ENCODE results near the gene MPLKIP. TPM values are rescaled to one million over a fixed set of nuclear protein-coding genes. Genes with fewer than 3 reads are reported as not detected.

MPLKIP gene
- total RNA-seq, 1 experiment from 2014 or later: 49.4 TPM

DNA sequence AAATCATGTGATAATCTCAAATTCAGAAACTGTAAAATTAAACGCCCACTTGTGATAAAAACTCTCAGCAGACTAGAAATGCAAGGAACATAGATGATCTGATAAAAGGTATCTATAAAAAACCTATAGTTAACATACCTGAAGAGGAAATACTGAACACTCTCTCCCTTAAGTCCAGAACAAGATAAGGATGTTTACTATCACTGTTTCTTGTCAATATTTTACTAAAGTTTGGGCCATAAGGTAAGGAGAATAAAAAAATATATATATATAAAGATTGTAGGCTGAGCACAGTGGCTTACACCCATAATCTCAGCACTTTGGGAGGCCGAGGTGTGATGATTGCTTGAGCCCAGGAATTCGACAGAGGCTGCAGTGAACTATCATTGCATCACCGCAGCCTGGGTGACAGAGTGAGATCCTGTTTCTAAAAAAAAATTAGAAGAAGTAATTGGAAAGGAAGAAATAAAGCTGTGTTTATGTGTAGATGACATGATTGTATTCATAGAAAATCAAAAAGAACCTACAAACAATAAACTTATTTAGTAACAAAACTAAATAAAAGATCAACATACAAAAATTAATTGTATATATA, 28.4 kb downstream of the MPLKIP start:
- ChIA-PET RAD21 (ENCODE audit: low non-redundant PET in 1 of 2, low total read pairs in 2 of 2, uncharacterized antibody in 2 of 2, unreplicated experiment in 2 of 2) (no interaction called here), POLR2A (no interaction called here), CTCF (no interaction called here)
- H3K27me3 ChIP-seq (ENCODE audit: insufficient read depth, low read length): no peaks in the 10 kb centered on the region
- no TSS peak for BruUV-seq (replicated peaks)
- no peak overlapping the region for H3K27ac ChIP-seq (ENCODE audit: low read depth, low read length)
- TF ChIP-seq, protein P1, sequence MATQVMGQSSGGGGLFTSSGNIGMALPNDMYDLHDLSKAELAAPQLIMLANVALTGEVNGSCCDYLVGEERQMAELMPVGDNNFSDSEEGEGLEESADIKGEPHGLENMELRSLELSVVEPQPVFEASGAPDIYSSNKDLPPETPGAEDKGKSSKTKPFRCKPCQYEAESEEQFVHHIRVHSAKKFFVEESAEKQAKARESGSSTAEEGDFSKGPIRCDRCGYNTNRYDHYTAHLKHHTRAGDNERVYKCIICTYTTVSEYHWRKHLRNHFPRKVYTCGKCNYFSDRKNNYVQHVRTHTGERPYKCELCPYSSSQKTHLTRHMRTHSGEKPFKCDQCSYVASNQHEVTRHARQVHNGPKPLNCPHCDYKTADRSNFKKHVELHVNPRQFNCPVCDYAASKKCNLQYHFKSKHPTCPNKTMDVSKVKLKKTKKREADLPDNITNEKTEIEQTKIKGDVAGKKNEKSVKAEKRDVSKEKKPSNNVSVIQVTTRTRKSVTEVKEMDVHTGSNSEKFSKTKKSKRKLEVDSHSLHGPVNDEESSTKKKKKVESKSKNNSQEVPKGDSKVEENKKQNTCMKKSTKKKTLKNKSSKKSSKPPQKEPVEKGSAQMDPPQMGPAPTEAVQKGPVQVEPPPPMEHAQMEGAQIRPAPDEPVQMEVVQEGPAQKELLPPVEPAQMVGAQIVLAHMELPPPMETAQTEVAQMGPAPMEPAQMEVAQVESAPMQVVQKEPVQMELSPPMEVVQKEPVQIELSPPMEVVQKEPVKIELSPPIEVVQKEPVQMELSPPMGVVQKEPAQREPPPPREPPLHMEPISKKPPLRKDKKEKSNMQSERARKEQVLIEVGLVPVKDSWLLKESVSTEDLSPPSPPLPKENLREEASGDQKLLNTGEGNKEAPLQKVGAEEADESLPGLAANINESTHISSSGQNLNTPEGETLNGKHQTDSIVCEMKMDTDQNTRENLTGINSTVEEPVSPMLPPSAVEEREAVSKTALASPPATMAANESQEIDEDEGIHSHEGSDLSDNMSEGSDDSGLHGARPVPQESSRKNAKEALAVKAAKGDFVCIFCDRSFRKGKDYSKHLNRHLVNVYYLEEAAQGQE (IDR thresholded peaks at IDR 0.05; ENCODE audit: low read depth): no peak
- no peak for TF ChIP-seq EZH2phosphoT487 (IDR thresholded peaks at IDR 0.05; ENCODE audit: borderline replicate concordance)
- no peak for TF ChIP-seq ELF1 (IDR thresholded peaks at IDR 0.05; ENCODE audit: borderline replicate concordance, low read depth)
- no peak for TF ChIP-seq SP1 (IDR thresholded peaks at IDR 0.05; ENCODE audit: low read depth)
- TF ChIP-seq POLR2A (IDR thresholded peaks at IDR 0.05; ENCODE audit: borderline replicate concordance, extremely low read depth, insufficient read depth, insufficient read length): no peak
- no peak for TF ChIP-seq EZH2 (IDR thresholded peaks at IDR 0.05)
- TF ChIP-seq CEBPB (IDR thresholded peaks at IDR 0.05; ENCODE audit: low read depth): no peak
- no peak for TF ChIP-seq ZFX (IDR thresholded peaks at IDR 0.05)
- TF ChIP-seq CBX3 (IDR thresholded peaks at IDR 0.05; ENCODE audit: low read depth): no peak
- TF ChIP-seq YY1 (IDR thresholded peaks at IDR 0.05; ENCODE audit: extremely low read depth, insufficient replicate concordance, low read depth, low read length): no peak
- no peak for TF ChIP-seq TCF7L2 (IDR thresholded peaks at IDR 0.05; ENCODE audit: borderline replicate concordance, extremely low read depth, insufficient read depth, insufficient read length)
- TF ChIP-seq, protein P2, sequence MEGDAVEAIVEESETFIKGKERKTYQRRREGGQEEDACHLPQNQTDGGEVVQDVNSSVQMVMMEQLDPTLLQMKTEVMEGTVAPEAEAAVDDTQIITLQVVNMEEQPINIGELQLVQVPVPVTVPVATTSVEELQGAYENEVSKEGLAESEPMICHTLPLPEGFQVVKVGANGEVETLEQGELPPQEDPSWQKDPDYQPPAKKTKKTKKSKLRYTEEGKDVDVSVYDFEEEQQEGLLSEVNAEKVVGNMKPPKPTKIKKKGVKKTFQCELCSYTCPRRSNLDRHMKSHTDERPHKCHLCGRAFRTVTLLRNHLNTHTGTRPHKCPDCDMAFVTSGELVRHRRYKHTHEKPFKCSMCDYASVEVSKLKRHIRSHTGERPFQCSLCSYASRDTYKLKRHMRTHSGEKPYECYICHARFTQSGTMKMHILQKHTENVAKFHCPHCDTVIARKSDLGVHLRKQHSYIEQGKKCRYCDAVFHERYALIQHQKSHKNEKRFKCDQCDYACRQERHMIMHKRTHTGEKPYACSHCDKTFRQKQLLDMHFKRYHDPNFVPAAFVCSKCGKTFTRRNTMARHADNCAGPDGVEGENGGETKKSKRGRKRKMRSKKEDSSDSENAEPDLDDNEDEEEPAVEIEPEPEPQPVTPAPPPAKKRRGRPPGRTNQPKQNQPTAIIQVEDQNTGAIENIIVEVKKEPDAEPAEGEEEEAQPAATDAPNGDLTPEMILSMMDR (IDR thresholded peaks at IDR 0.05 in 2 of 3, conservative IDR thresholded peaks at IDR 0.05 in 1 of 3; ENCODE audit: borderline replicate concordance in 1 of 3, insufficient read depth in 1 of 3, low read depth in 2 of 3, low read length in 2 of 3): no peak
- no peak for TF ChIP-seq EGR1 (IDR thresholded peaks at IDR 0.05; ENCODE audit: low read depth)
- TF ChIP-seq RAD21 (IDR thresholded peaks at IDR 0.05; ENCODE audit: low read depth): no peak
- no peaks in the 10 kb centered on the region for H3K36me3 ChIP-seq (ENCODE audit: control insufficient read depth in 1 of 2, insufficient read depth in 2 of 2, low read length in 2 of 2)
- H3K9me2 ChIP-seq (ENCODE audit: insufficient read depth): no peaks in the 10 kb centered on the region
- no peak for ATAC-seq
- no peak for DNase-seq (ENCODE audit: low read depth, low spot score)
- no peaks in the 10 kb centered on the region for H3K4me1 ChIP-seq (ENCODE audit: control insufficient read depth in 1 of 2, insufficient read depth in 2 of 2, low read length in 2 of 2)
- no peak overlapping the region for H2AFZ ChIP-seq (ENCODE audit: low read depth, low read length, poor library complexity, severe bottlenecking)
- no peak overlapping the region for H3K4me3 ChIP-seq (replicated peaks in 1 of 2; ENCODE audit: low read depth in 1 of 2, low read length in 2 of 2)
- H3K4me2 ChIP-seq (ENCODE audit: low read length): no peak overlapping the region
- H3K9me3 ChIP-seq (ENCODE audit: control insufficient read depth in 1 of 2, insufficient read depth in 1 of 2, low read depth in 1 of 2, low read length in 2 of 2): no peaks in the 10 kb centered on the region
- no peaks in the 10 kb centered on the region for H3K79me2 ChIP-seq (ENCODE audit: insufficient read depth, low read length)
- no peaks in the 10 kb centered on the region for H4K20me1 ChIP-seq (ENCODE audit: insufficient read depth)
- no peak overlapping the region for H3K9ac ChIP-seq (ENCODE audit: low read length)
- intact Hi-C loops (cut with micrococcal nuclease): no loop called here

Measured in HCT116 (cell line).